ENCODE results near the gene AIG1. TPM values are rescaled to one million over a fixed set of nuclear protein-coding genes. Genes with fewer than 3 reads are reported as not detected.

Gene AIG1
- total RNA-seq, 2 experiments from 2014 or later = 26.1 to 28.0 TPM

- intact Hi-C loops (cut with micrococcal nuclease) = no loop called here
Measured at GRCh38 chr6:143117108-143117507, 56.4 kb downstream of the AIG1 start.

GRCh38 chr6:143119260-143119659 is 58.6 kb downstream of the AIG1 start:
- intact Hi-C loops (cut with micrococcal nuclease) = no loop called here
- CTCF ChIA-PET = no interaction called here

More at GRCh38 chr6:143117108-143117507, 56.4 kb downstream of the AIG1 start:
- Mint-ChIP-seq H3K36me3 (ENCODE audit: low read depth) (peaks cover 2% of the 10 kb centered on the region), H3K9me3 (peaks cover 8% of the 10 kb centered on the region), H3K27ac (no peak overlapping the region), H3K4me1 (ENCODE audit: low read depth) (peaks cover 6% of the 10 kb centered on the region), H3K4me3 (no peak overlapping the region), H3K27me3 (ENCODE audit: low read depth) (no peaks in the 10 kb centered on the region)
- CTCF ChIA-PET = no interaction called here
- no peak for DNase-seq

GRCh38 chr6:143123081-143123480 is 62.4 kb downstream of the AIG1 start:
- Mint-ChIP-seq H3K27ac (no peak overlapping the region), H3K27me3 (ENCODE audit: low read depth) (no peaks in the 10 kb centered on the region), H3K36me3 (ENCODE audit: low read depth) (peaks cover 3% of the 10 kb centered on the region), H3K4me1 (ENCODE audit: low read depth) (peaks cover 9% of the 10 kb centered on the region), H3K9me3 (peaks cover 8% of the 10 kb centered on the region), H3K4me3 (no peak overlapping the region)
- intact Hi-C loops (cut with micrococcal nuclease) = no loop called here
- CTCF ChIA-PET = interaction anchor here (1.1 kb wide), 1 partner anchor 11 kb away, joined by 3 read pairs; no protein-coding TSS in a partner anchor
- no peak for DNase-seq

More at GRCh38 chr6:143119260-143119659, 58.6 kb downstream of the AIG1 start:
- Mint-ChIP-seq H3K27me3 (ENCODE audit: low read depth) (no peaks in the 10 kb centered on the region), H3K4me1 (ENCODE audit: low read depth) (no peaks in the 10 kb centered on the region), H3K36me3 (ENCODE audit: low read depth) (peaks cover 2% of the 10 kb centered on the region), H3K4me3 (no peak overlapping the region), H3K27ac (no peak overlapping the region), H3K9me3 (peaks cover 8% of the 10 kb centered on the region)
- DNase-seq = no peak

- intact Hi-C loops (cut with micrococcal nuclease) = no loop called here
- CTCF ChIA-PET = no interaction called here
- H3K4me1 Mint-ChIP-seq (ENCODE audit: low read depth) = peaks cover 9% of the 10 kb centered on the region
- no peak overlapping the region for H3K27ac Mint-ChIP-seq
- no peak for DNase-seq
- H3K36me3 Mint-ChIP-seq (ENCODE audit: low read depth) = peaks cover 8% of the 10 kb centered on the region
- peaks cover 8% of the 10 kb centered on the region for H3K9me3 Mint-ChIP-seq
- no peaks in the 10 kb centered on the region for H3K27me3 Mint-ChIP-seq (ENCODE audit: low read depth)
- no peak overlapping the region for H3K4me3 Mint-ChIP-seq
Measured at GRCh38 chr6:143123941-143124340, 63.3 kb downstream of the AIG1 start.

- Mint-ChIP-seq H3K27me3 (ENCODE audit: low read depth) (no peaks in the 10 kb centered on the region), H3K4me3 (no peak overlapping the region), H3K4me1 (ENCODE audit: low read depth) (peaks cover 9% of the 10 kb centered on the region), H3K9me3 (peaks cover 11% of the 10 kb centered on the region), H3K27ac (no peak overlapping the region), H3K36me3 (ENCODE audit: low read depth) (peaks cover 11% of the 10 kb centered on the region)
- intact Hi-C loops (cut with micrococcal nuclease) = no loop called here
- no peak for DNase-seq
- CTCF ChIA-PET = no interaction called here
Measured at GRCh38 chr6:143125455-143125854, 64.8 kb downstream of the AIG1 start.

- CTCF ChIA-PET = no interaction called here
- Mint-ChIP-seq H3K27ac (no peak overlapping the region), H3K4me1 (ENCODE audit: low read depth) (peaks cover 9% of the 10 kb centered on the region), H3K27me3 (ENCODE audit: low read depth) (no peaks in the 10 kb centered on the region), H3K9me3 (peaks cover 14% of the 10 kb centered on the region), H3K36me3 (ENCODE audit: low read depth) (peaks cover 14% of the 10 kb centered on the region), H3K4me3 (no peak overlapping the region)
- intact Hi-C loops (cut with micrococcal nuclease) = no loop called here
- DNase-seq = no peak
Measured at GRCh38 chr6:143125864-143126573, 65.3 kb downstream of the AIG1 start.

GRCh38 chr6:143126574-143126941 is 65.9 kb downstream of the AIG1 start:
- no peak for DNase-seq
- H3K27me3 Mint-ChIP-seq (ENCODE audit: low read depth) = no peaks in the 10 kb centered on the region
- H3K36me3 Mint-ChIP-seq (ENCODE audit: low read depth) = peaks cover 17% of the 10 kb centered on the region
- H3K9me3 Mint-ChIP-seq = peaks cover 15% of the 10 kb centered on the region
- no peak overlapping the region for H3K4me3 Mint-ChIP-seq
- H3K27ac Mint-ChIP-seq = no peak overlapping the region
- H3K4me1 Mint-ChIP-seq (ENCODE audit: low read depth) = peaks cover 9% of the 10 kb centered on the region
- CTCF ChIA-PET = no interaction called here
- intact Hi-C loops (cut with micrococcal nuclease) = no loop called here

- peaks cover 17% of the 10 kb centered on the region for H3K36me3 Mint-ChIP-seq (ENCODE audit: low read depth)
- intact Hi-C loops (cut with micrococcal nuclease) = no loop called here
- peaks cover 19% of the 10 kb centered on the region for H3K9me3 Mint-ChIP-seq
- no peak overlapping the region for H3K27ac Mint-ChIP-seq
- H3K27me3 Mint-ChIP-seq (ENCODE audit: low read depth) = no peaks in the 10 kb centered on the region
- CTCF ChIA-PET = interaction anchor here (0.5 kb wide), 1 partner anchor 10 kb away, joined by 4 read pairs; no protein-coding TSS in a partner anchor
- H3K4me3 Mint-ChIP-seq = no peak overlapping the region
- no peak for DNase-seq
- H3K4me1 Mint-ChIP-seq (ENCODE audit: low read depth) = peaks cover 9% of the 10 kb centered on the region
Measured at GRCh38 chr6:143127941-143128680, 67.4 kb downstream of the AIG1 start.

- DNase-seq = no peak
- Mint-ChIP-seq H3K4me1 (ENCODE audit: low read depth) (peaks cover 9% of the 10 kb centered on the region), H3K9me3 (peaks cover 22% of the 10 kb centered on the region), H3K4me3 (no peak overlapping the region), H3K27ac (no peak overlapping the region), H3K27me3 (ENCODE audit: low read depth) (no peaks in the 10 kb centered on the region), H3K36me3 (ENCODE audit: low read depth) (peaks cover 17% of the 10 kb centered on the region)
- CTCF ChIA-PET = interaction anchor here (0.5 kb wide), 1 partner anchor 10 kb away, joined by 4 read pairs; no protein-coding TSS in a partner anchor
- intact Hi-C loops (cut with micrococcal nuclease) = no loop called here
Measured at GRCh38 chr6:143128681-143129015, 68.0 kb downstream of the AIG1 start.

GRCh38 chr6:143130928-143131327 is 70.2 kb downstream of the AIG1 start:
- Mint-ChIP-seq H3K27me3 (ENCODE audit: low read depth) (no peaks in the 10 kb centered on the region), H3K36me3 (ENCODE audit: low read depth) (peaks cover 17% of the 10 kb centered on the region), H3K27ac (no peak overlapping the region), H3K9me3 (peaks cover 22% of the 10 kb centered on the region), H3K4me3 (no peak overlapping the region), H3K4me1 (ENCODE audit: low read depth) (peaks cover 12% of the 10 kb centered on the region)
- CTCF ChIA-PET = no interaction called here
- DNase-seq = no peak
- intact Hi-C loops (cut with micrococcal nuclease) = no loop called here

GRCh38 chr6:143135325-143135724 is 74.6 kb downstream of the AIG1 start:
- no peak for DNase-seq
- Mint-ChIP-seq H3K4me3 (no peak overlapping the region), H3K9me3 (peaks cover 40% of the 10 kb centered on the region), H3K36me3 (ENCODE audit: low read depth) (peaks cover 39% of the 10 kb centered on the region), H3K4me1 (ENCODE audit: low read depth) (peaks cover 44% of the 10 kb centered on the region), H3K27me3 (ENCODE audit: low read depth) (no peaks in the 10 kb centered on the region), H3K27ac (no peak overlapping the region)
- CTCF ChIA-PET = interaction anchor here (0.7 kb wide), 2 partner anchors 53 to 316 kb away, joined by 3 read pairs; no protein-coding TSS in a partner anchor
- intact Hi-C loops (cut with micrococcal nuclease) = loop anchor here (5.0 kb wide), 3 partner anchors 188 to 568 kb away; partner anchors contain the start of gene HIVEP2

GRCh38 chr6:143135797-143136561 is 75.3 kb downstream of the AIG1 start:
- intact Hi-C loops (cut with micrococcal nuclease) = loop anchor here (5.0 kb wide), 3 partner anchors 189 to 569 kb away; partner anchors contain the start of gene HIVEP2
- no peak for DNase-seq
- Mint-ChIP-seq H3K4me3 (no peak overlapping the region), H3K27ac (peak overlapping the region; percentile 62), H3K36me3 (ENCODE audit: low read depth) (peaks cover 41% of the 10 kb centered on the region), H3K9me3 (peaks cover 40% of the 10 kb centered on the region), H3K4me1 (ENCODE audit: low read depth) (peaks cover 49% of the 10 kb centered on the region), H3K27me3 (ENCODE audit: low read depth) (no peaks in the 10 kb centered on the region)
- CTCF ChIA-PET = interaction anchor here (0.7 kb wide), 1 partner anchor 54 kb away, joined by 3 read pairs; no protein-coding TSS in a partner anchor

Measured in activated naive CD4-positive, alpha-beta T cell treated with anti-CD3 and anti-CD28 coated beads for 36 hours (primary cell).